GM19468 (cell line): ENCODE data around the gene JAZF1.

ENCODE experiments used
- ATAC-seq: cut with Tn5 transposase; IDR thresholded peaks from one replicate; pipeline ENCODE4 v1.9.1; 2021; ENCODE audit warnings: mild to moderate bottlenecking, moderate library complexity, moderate number of reproducible peaks; ENCODE audit not compliant: unreplicated experiment; ENCODE audit errors: extremely low read depth

The JAZF1 gene

DNA sequence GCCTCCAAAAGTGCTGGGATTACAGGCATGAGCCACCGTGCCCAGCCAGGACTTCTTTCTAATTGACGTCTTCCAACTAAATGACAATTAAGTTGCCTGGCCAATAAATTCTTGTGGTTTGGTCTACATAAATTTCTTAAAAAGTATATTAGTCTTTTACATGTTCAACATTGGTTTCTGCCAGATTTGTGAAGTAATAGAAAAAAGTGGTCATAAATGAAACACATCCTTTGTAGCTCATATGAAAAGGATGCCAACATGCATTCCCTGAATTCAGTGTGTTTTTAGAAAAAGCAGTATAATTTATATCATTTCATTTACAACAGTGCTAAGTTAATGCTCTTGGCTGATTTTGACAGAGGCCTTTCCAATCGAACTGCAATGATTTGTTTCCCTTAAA, 225.6 kb downstream of the JAZF1 start:
- ATAC-seq: no peak

DNA sequence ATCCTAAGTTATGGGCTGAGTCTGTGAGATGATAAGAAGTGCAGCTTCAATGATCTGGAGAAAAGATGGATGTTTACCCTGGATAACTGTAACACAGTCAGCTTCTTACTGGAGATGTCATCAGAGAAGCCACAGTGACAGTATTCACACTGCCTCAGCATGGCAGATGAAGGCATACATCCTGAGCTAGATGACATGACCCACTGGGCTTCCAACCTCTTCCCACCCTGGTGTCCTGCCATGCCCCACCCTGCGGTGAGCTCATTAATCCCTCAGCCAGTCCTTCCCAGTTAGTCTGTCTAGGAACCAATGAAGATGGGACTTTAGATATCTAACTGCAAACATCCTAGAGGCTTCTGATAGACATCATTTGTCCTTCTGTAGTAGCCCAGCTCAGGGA, 226.8 kb downstream of the JAZF1 start:
- ATAC-seq: no peak

DNA sequence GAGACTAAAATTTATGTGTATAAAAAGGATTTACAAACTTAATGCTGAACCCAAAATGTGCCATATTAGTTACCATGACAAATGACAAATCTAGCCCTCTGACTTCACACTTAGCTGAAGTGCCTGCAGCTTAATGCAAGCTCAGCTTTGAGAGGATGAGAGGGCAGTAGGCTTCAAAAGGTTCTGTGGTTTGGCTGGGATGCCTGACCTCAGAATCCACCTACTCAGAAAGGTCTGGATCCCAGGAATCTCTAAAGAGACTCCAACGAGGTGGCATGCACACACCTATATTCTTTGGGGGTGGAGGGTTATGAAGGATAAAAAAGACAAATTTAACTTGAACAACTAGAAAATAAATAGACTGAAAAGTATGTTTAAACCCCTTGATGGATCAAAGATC, 227.2 kb downstream of the JAZF1 start:
- ATAC-seq: no peak

DNA sequence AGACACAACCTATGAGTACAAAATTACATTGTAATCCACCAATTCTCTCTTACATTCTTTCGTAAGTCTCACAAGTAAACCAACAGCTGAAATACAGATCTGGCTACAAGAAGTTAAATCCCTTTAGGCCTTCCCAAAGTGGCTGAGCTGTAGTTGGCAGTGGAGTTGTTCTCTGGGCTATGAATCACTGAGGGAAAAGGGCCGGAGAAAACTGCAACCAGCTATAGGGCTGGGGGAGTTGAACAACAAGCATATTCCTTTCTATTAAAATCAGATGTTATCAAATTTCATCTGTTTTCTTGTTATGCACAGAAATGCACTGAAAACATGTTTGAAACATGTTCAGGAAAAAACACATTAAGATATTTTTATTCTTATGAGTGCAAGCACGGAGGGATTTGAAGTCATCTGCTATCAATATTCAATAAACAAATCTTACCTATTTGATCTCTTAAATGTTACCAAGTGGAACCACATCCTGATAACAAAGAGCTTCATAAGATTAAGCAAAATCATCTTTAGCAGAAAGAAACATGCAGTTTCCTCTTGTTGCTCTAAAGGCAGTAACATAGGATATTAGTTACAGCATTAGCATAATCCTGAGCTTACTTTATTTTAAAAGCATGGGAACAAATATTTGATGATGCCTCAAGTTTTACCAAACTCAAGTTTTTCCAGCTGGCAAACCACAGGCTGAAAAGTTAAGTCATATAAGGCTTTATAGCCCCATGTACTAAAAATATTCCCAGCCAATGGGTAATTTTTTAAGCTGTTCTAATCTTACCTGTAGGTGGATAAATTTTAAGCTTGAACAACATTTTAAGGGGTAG, 227.9 kb downstream of the JAZF1 start:
- no peak for ATAC-seq

DNA sequence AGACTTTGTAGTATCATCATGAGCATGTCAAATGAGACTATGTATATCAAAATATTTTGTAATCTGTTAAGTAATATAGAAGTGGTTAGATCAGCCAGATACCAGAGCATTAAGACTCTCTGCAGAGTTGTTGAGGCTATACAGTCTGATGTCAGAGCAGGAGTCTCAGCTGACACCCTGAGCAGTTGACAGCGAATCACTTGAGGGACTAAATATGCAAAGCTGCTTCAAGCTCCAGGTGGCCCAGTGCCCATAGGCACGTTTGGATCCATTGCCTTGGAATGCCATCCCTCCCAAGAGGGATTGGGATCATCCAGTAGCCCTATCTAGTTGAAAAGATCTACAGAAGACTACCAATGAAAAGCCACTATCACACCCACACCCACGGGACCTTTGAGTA, 230.5 kb downstream of the JAZF1 start:
- ATAC-seq: no peak

DNA sequence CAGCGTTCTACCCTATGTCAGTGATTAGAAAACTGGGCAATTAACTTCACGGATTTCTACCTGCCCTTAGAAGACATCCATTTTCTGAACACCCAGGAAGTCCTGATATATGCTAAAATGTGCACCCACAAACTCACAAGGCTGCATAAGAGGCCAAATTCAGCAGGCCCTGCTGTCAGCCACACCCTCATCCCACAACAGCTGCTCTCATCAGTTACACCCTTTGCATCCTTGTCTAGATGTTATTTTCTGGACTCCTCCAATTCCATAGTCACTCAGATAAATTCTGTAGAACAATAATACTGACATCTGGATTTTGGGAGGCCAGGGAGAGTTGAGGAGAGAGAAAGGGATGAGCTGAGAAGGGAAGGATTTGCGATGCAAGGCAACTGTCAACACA, 231.7 kb downstream of the JAZF1 start:
- no peak for ATAC-seq

DNA sequence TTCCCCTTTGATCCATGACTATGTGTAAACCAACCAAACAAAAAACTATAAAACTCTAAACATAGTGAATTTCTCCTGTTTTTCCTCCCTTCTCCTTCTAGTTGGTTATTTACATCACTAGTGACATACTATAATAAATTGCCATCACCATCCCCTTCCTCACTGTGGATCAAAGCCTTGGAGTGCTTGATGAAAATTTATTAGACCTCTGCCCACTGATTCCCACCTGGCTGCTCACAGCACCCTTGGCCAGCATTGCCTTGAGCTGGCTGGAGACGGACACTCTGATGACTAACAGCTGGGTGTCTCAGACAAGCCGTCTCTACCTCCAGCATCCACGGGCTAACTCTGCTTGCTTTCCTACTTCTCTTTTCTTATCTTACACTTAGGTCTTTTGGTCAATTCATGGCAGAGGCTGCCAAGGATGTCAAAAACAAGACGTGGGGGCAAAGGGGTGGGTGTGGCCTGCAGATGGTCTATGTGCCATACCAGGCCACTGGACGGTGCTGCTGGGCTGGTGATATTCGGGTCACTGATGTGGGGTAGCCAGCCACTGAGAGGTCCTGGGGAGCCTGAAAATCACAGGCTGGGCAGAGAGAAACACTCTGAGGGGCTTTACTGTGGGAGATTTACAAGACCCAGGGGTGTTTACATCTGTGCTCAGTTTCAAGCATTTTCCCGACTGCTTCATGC, 232.9 kb downstream of the JAZF1 start:
- ATAC-seq: no peak

DNA sequence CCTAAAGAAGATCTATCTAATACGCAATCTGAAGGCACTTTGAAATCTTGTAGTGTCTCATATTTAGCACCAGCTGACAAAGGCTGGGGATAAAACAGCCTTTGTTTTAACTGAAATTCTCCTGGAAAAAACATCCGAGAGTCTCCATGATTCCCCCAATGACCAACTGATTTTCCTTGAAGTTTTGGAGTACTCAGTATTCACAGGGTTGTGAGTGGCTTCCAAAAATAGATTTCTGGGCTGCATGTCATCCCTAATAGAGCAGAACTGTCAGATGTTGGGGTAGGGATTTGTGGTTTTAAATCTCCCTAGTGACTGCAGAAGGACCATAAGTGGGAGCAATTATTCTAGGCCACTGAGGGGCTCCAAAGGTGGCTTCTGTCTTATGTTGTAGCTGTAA, 234.2 kb downstream of the JAZF1 start:
- no peak for ATAC-seq

DNA sequence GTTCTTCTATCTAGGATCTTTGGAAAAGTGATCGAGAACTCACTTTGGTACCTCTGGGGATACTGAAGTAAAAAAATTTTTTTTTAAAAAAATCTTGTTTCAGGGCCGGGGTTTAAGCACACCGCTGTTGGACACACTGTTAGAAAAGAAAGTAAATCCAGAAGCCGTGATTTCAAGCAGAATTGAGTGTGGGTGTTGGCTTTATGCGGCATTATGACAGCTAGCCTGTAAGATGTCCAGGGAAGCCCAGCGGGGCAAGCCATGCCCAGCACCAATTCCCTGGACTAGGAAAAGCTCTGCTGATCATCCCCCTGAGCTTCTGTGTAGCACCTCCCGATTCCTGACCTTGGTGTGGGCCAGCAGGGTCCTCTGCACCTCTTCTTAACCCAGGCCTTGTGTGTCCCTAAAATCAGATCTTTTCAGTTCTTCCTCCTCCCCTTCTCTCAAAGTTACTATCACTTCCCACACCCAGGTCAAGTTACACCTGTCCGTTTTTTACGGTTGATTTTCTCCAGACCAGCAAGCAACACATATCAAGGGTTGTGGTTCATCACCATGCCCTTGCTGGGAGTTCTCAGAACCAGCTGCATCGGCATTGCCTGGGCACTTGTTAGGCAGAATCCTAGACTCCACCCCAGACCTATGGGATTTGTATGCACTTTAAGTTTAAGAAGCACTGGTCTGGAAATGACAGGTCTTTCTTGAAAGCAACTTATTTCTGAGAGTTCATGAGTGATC, 235.4 kb downstream of the JAZF1 start:
- no peak for ATAC-seq

DNA sequence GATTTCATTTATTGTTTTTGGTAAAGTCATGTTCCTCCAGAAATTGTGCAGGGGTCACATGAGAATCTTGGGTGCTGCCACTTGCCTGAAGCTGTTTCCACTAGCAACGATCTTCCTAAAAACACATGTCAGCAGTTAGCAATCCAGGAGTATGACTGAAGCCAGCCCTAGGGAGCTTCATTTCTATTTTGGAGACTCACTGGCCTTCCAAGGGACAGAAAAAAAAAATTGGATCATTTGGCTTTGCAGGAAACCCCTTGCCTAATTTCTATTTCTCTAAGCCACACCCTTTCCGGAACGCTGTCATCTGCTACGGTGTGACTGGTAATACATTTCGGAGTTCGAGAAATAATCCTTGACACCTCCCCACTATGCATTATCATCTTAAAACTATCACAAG, 236.0 kb downstream of the JAZF1 start:
- ATAC-seq: no peak

DNA sequence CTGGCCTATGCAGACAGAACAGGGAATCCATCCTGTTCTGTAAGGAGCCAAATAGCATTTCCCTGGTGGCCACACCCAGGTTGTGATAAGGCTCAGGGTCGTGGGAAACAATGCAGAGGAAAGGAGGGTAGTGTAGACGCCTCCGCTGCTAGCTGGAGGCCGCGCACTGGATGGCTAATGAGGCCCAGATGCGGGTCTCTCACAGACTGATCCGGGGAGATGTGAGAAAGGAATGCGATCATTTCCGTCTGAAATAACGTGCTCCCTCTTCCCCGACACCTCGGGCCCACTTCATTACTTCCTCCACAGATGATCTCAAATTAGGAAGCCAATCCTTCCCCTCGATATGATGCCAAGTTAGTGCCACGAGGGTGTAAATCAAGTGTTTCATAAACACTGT, 237.4 kb downstream of the JAZF1 start:
- no peak for ATAC-seq

DNA sequence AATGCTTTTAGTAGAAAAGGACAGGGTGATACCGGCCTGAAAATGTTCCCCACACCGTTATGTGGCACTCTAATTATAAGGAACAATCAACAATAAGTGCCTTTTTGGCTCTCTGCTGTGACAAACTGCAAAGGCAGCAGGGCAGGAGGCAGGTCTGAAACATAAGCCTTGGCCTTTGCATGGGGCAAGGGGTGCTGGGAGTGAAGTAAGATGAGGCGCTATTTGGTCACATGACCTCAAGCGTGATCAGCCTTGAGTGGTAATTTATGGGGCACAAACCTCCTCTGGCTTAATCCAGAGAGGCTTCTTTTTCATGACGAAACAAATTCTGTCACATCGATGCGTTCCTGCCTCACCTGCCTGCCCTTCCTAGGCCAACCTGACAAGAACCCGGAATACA, 237.9 kb downstream of the JAZF1 start:
- ATAC-seq: no peak

DNA sequence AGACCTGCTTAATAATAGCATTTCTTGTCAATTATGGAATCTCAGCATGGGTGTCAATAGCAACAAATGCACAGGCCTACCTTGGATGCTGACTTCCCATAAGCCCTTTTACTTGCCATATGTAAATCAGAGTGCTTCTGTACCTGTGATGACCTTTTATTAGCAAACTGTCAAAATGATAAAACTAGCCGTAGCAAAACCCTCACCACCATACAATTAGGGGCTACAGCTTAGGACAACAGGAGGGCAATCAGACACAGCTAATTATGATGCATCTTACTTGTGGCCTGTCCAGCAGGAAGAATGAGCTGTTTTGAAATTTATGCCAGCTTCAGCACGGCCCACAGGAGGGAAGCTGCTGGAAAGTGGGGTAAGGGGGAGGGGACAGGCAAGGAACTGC, 239.1 kb downstream of the JAZF1 start:
- ATAC-seq: no peak

DNA sequence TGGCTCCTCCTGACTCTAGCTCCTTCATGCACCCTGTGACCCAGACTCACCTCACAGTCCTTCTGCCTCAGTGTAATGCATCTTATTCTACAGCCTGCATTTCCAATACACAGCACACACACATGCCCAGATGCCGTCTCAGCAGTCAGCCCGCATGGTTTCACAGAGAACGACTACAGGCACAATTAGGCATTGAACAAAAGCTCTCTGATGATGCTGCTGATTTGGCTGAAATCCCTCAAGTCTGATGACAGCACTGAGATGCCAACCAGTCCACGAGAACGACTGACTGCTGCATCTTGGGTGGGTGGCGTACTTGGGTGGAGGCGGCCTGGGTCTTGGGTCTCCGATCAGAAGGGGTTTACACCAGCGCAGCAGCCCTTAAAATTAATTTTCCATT, 240.3 kb downstream of the JAZF1 start:
- ATAC-seq: no peak

DNA sequence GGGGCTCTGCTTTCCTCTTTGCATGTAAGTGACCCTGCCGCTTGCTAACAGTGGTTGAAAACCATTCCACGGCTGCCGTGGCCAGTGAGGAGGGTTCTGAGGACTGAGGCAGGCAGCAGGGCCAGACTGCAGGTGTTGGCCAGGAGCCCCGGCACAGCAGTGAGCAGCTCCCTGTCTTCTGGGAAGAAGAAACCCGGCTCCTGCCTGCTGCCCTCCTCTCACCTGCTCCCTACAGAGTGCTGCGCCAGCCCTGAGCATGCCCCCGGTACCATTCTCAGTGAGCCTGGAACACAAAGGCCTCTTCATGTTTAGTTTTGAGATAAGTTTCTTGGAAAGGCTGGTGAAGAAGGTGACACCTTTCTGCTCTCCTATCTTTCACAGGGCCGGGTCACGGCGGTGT, 240.7 kb downstream of the JAZF1 start:
- ATAC-seq: no peak

DNA sequence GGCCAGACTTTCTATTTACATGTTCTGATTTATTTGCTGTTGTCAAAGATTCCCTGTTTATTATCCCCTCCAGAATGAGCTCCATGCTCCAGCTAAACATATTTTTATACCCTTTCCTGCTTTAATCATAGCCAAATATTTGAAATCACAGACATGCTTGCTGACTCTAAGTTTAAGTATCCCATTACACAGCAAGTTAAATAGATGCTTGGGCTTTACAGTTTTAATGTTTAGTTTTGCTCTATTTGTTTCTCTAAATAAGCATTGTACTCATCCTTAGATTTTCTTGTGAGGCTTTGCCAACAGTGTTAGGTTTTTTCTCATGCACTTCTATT, 243.9 kb downstream of the JAZF1 start:
- no peak for ATAC-seq

DNA sequence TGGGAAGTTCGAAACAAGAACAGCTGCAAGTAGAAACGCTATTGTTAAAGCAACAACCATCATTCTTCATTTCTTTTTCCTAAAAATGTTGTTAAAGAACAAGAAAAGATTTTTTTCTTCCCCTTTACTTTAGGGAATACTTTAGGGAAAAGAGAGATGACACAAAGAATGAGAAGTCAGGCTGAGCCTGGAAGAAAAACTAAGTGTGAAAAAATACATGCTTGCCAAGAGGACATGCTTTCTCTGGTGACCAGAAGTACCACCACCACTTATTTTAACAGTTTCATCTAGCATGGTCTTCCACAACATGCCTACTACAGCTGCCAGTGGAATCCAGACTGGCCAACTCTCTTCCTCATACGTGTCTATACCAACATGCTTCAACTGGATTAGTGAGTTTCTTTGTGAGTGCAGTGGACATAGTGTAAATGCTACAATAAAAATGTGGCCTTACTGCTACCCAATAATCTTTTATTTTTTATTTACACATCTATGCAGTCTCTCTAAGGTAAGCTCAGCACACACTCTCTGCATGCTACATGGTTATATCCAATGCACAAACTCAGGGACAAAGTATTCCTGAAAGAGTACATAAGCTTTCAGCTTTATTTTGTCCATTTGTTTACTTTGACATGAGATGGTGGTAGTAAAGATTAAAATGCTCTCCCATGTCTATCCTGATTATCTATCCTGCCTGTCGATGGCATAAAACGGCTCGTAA, 244.4 kb downstream of the JAZF1 start:
- ATAC-seq: no peak

DNA sequence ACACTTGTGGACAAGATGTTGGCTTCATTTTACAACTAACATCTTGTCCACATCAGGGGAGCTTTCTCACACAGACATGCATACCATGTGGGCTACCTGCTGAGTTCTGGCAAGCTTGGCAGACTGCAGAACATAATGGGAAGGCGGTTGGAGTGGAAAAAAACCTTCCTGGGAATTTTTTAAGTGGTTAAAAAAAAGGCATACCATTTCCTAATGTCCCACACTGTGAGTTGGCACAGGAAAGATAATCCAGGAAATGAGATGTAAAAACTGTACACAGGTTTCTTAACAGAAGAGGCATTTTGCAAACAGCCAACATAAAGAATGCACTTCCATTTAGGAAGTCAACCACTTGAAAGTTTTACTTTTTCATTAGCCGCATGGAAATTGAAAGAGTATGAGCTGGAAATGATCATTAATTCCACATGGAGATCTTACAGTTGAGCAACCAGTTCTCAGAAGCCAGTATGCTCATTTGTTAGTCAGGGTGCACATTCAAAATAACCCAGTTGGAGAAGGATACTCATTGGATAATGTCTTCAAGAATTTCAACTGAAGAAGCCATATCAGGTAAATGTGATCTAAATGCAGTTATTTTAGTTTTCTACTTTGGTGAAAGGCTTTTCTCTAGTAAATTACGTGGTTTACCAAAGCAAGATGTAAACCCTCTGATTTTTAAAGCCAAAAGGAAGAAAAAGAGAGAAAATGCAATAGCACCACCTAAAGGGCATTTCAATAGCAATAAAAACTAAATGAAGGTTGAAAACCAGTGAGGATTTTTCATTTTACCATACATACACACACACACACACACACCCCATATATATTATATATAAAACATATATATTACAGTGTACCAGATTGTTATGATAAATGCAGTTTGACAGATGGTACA, 246.7 kb downstream of the JAZF1 start:
- ATAC-seq: no peak

DNA sequence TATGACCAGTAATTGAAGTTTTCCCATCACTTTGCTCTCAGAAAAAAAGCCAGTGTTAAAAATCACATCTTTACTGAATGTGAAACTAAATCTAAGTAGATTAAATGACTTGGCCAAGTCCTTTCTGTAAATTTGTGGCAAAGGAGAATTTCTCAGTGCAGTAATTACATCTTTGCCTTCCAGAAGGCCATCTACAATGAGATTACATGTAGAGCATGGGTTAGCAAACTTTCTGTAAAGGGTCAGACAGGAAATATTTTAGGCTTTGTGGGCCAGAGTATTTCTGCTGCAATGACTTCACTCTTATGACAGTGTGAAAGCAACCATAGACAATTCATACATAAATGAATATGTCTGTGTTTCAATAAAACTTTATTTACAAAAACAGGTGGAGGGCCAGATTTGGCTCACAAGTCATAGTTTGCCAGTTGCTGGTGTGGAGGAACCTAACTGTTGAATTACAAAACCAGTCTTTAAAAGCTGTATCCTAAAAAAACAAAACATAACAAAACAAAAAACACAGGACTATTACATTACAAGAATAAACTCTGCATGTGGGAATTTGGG, 249.6 kb downstream of the JAZF1 start:
- no peak for ATAC-seq
